ENCODE results near the gene HAGHL.
"Not testable (repeated sequence)": the region's sequence is repeated elsewhere in the genome, so short reads cannot be mapped to it uniquely, and the experiment has no call there.

Gene HAGHL

GRCh38 chr16:683396-684070 lies 43.4 kb upstream of the HAGHL start:
- Histone ChIP-seq H3K4me1 (ENCODE audit: control insufficient read depth, insufficient read depth, low read length) (peaks cover 40% of the 10 kb centered on the region), H3K4me3 (ENCODE audit: low read length) (peak overlapping the region; percentile 19), H3K9ac (ENCODE audit: low read length) (peak overlapping the region; percentile 61), H3K36me3 (ENCODE audit: control insufficient read depth, insufficient read depth, low read length) (peaks cover 15% of the 10 kb centered on the region), H3K9me3 (ENCODE audit: control insufficient read depth, low read length) (no peaks in the 10 kb centered on the region), H3K27me3 (ENCODE audit: control insufficient read depth, insufficient read depth, low read length) (no peaks in the 10 kb centered on the region)

- H3K4me3 ChIP-seq (ENCODE audit: low read length): peak within 1 kb of the TSS; percentile 19
- H3K4me1 ChIP-seq (ENCODE audit: control insufficient read depth, insufficient read depth, low read length): peaks cover 41% of the 10 kb centered on the region
- peaks cover 15% of the 10 kb centered on the region for H3K36me3 ChIP-seq (ENCODE audit: control insufficient read depth, insufficient read depth, low read length)
- no peaks in the 10 kb centered on the region for H3K9me3 ChIP-seq (ENCODE audit: control insufficient read depth, low read length)
- H3K27me3 ChIP-seq (ENCODE audit: control insufficient read depth, insufficient read depth, low read length): no peaks in the 10 kb centered on the region
- H3K9ac ChIP-seq (ENCODE audit: low read length): peak within 1 kb of the TSS; percentile 61
Measured at GRCh38 chr16:684071-684794, 42.7 kb upstream of the HAGHL start, which contains the start of gene JMJD8. JMJD8 (minus strand) TSS chr16:684334; CDS start chr16:684319, 15 bp downstream.

- Histone ChIP-seq H3K4me1 (ENCODE audit: control insufficient read depth, insufficient read depth, low read length) (peaks cover 45% of the 10 kb centered on the region), H3K9me3 (ENCODE audit: control insufficient read depth, low read length) (no peaks in the 10 kb centered on the region), H3K36me3 (ENCODE audit: control insufficient read depth, insufficient read depth, low read length) (peaks cover 15% of the 10 kb centered on the region), H3K9ac (ENCODE audit: low read length) (no peak overlapping the region), H3K4me3 (ENCODE audit: low read length) (no peak overlapping the region), H3K27me3 (ENCODE audit: control insufficient read depth, insufficient read depth, low read length) (no peaks in the 10 kb centered on the region)
Measured at GRCh38 chr16:684961-685696, 41.8 kb upstream of the HAGHL start.

- peaks cover 46% of the 10 kb centered on the region for H3K4me1 ChIP-seq (ENCODE audit: control insufficient read depth, insufficient read depth, low read length)
- no peak overlapping the region for H3K4me3 ChIP-seq (ENCODE audit: low read length)
- H3K9ac ChIP-seq (ENCODE audit: low read length): no peak overlapping the region
- no peaks in the 10 kb centered on the region for H3K27me3 ChIP-seq (ENCODE audit: control insufficient read depth, insufficient read depth, low read length)
- peaks cover 15% of the 10 kb centered on the region for H3K36me3 ChIP-seq (ENCODE audit: control insufficient read depth, insufficient read depth, low read length)
- no peaks in the 10 kb centered on the region for H3K9me3 ChIP-seq (ENCODE audit: control insufficient read depth, low read length)
Measured at GRCh38 chr16:685967-686366, 40.9 kb upstream of the HAGHL start.

GRCh38 chr16:686459-687260 lies 40.2 kb upstream of the HAGHL start:
- Histone ChIP-seq H3K4me3 (ENCODE audit: low read length) (no peak overlapping the region), H3K36me3 (ENCODE audit: control insufficient read depth, insufficient read depth, low read length) (peaks cover 14% of the 10 kb centered on the region), H3K27me3 (ENCODE audit: control insufficient read depth, insufficient read depth, low read length) (no peaks in the 10 kb centered on the region), H3K9me3 (ENCODE audit: control insufficient read depth, low read length) (no peaks in the 10 kb centered on the region), H3K4me1 (ENCODE audit: control insufficient read depth, insufficient read depth, low read length) (peaks cover 39% of the 10 kb centered on the region), H3K9ac (ENCODE audit: low read length) (no peak overlapping the region)

- H3K27me3 ChIP-seq (ENCODE audit: control insufficient read depth, insufficient read depth, low read length): peaks cover 6% of the 10 kb centered on the region
- H3K9ac ChIP-seq (ENCODE audit: low read length): no peak overlapping the region
- H3K36me3 ChIP-seq (ENCODE audit: control insufficient read depth, insufficient read depth, low read length): peaks cover 7% of the 10 kb centered on the region
- no peaks in the 10 kb centered on the region for H3K9me3 ChIP-seq (ENCODE audit: control insufficient read depth, low read length)
- peaks cover 32% of the 10 kb centered on the region for H3K4me1 ChIP-seq (ENCODE audit: control insufficient read depth, insufficient read depth, low read length)
- H3K4me3 ChIP-seq (ENCODE audit: low read length): no peak overlapping the region
Measured at GRCh38 chr16:687499-687898, 39.4 kb upstream of the HAGHL start.

GRCh38 chr16:689175-689897 lies 37.6 kb upstream of the HAGHL start:
- Histone ChIP-seq H3K9me3 (ENCODE audit: control insufficient read depth, low read length) (no peaks in the 10 kb centered on the region), H3K4me1 (ENCODE audit: control insufficient read depth, insufficient read depth, low read length) (peaks cover 24% of the 10 kb centered on the region), H3K27me3 (ENCODE audit: control insufficient read depth, insufficient read depth, low read length) (peaks cover 25% of the 10 kb centered on the region), H3K36me3 (ENCODE audit: control insufficient read depth, insufficient read depth, low read length) (no peaks in the 10 kb centered on the region), H3K4me3 (ENCODE audit: low read length) (peak overlapping the region; percentile 48), H3K9ac (ENCODE audit: low read length) (peak overlapping the region; percentile 89)

- H3K36me3 ChIP-seq (ENCODE audit: control insufficient read depth, insufficient read depth, low read length); H3K9me3 ChIP-seq (ENCODE audit: control insufficient read depth, low read length); H3K9ac ChIP-seq (ENCODE audit: low read length); H3K4me3 ChIP-seq (ENCODE audit: low read length): not testable (repeated sequence)
- Histone ChIP-seq H3K27me3 (ENCODE audit: control insufficient read depth, insufficient read depth, low read length) (peaks cover 40% of the 10 kb centered on the region), H3K4me1 (ENCODE audit: control insufficient read depth, insufficient read depth, low read length) (peaks cover 33% of the 10 kb centered on the region)
Measured at GRCh38 chr16:691242-691641, 35.7 kb upstream of the HAGHL start.

- Histone ChIP-seq H3K9ac (ENCODE audit: low read length) (no peak overlapping the region), H3K27me3 (ENCODE audit: control insufficient read depth, insufficient read depth, low read length) (peaks cover 42% of the 10 kb centered on the region), H3K4me3 (ENCODE audit: low read length) (no peak overlapping the region), H3K9me3 (ENCODE audit: control insufficient read depth, low read length) (no peaks in the 10 kb centered on the region), H3K4me1 (ENCODE audit: control insufficient read depth, insufficient read depth, low read length) (peaks cover 33% of the 10 kb centered on the region), H3K36me3 (ENCODE audit: control insufficient read depth, insufficient read depth, low read length) (no peaks in the 10 kb centered on the region)
Measured at GRCh38 chr16:692356-693108, 34.4 kb upstream of the HAGHL start.

- Histone ChIP-seq H3K9ac (ENCODE audit: low read length) (no peak overlapping the region), H3K9me3 (ENCODE audit: control insufficient read depth, low read length) (no peaks in the 10 kb centered on the region), H3K4me1 (ENCODE audit: control insufficient read depth, insufficient read depth, low read length) (peaks cover 33% of the 10 kb centered on the region), H3K4me3 (ENCODE audit: low read length) (no peak overlapping the region), H3K27me3 (ENCODE audit: control insufficient read depth, insufficient read depth, low read length) (peaks cover 42% of the 10 kb centered on the region), H3K36me3 (ENCODE audit: control insufficient read depth, insufficient read depth, low read length) (no peaks in the 10 kb centered on the region)
Measured at GRCh38 chr16:693364-693763, 33.5 kb upstream of the HAGHL start.

Measured in mucosa of stomach (tissue), 1 donor.